Activated CD4-positive, CD25-positive, alpha-beta regulatory T cell treated with anti-CD3 and anti-CD28 coated beads, Interleukin-2, amount 50 U/mL, for 16 hours (primary cell): Measurements from ENCODE around the gene MYO16.
"Not testable (repeated sequence)": the region's sequence is repeated elsewhere in the genome, so short reads cannot be mapped to it uniquely, and the experiment has no call there.

ENCODE experiments used
- DNase-seq: peaks from one replicate; pipeline ENCODE4 v3.0.0-alpha.2; 2020; ENCODE audit warnings: low read depth, low spot score

The MYO16 gene

DNA sequence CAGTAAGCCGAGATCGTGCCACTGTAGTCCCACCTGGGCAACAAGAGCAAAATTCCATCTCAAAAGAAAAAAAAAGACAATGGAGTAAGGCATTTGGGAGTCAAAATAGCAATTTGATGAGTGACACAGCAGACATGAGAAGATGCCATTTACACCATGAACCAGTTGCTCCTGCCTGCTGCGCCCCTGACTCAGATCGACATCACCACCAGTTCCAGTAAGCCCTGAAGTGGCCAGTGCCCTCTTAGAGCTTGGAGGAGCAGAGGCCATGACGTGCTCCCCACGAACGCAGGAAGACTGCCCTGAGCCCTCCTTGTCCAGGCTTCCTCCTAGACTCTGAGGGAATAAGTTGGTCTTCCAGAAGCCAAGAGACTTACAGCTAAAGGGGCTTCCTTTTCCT lies 339.2 kb downstream of the MYO16 start:
- no peak for DNase-seq

DNA sequence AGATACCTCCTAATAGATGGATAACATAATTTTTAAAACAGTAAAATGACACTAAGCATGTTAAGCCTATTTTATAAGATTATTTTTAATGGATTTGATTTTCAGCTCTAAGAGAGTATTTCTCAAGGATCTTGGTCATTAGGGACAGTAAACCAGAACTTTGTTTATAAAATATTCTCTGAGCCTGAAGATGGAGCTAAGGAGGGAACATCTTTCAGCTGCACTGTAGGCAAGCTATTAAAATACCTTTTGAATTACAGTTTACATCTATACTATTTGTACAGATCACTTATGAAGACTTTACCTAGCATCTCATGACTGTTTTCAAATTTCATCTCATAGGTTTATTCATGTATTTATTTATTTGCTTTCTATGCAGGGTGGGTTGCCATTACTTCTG lies 345.3 kb downstream of the MYO16 start:
- no peak for DNase-seq

DNA sequence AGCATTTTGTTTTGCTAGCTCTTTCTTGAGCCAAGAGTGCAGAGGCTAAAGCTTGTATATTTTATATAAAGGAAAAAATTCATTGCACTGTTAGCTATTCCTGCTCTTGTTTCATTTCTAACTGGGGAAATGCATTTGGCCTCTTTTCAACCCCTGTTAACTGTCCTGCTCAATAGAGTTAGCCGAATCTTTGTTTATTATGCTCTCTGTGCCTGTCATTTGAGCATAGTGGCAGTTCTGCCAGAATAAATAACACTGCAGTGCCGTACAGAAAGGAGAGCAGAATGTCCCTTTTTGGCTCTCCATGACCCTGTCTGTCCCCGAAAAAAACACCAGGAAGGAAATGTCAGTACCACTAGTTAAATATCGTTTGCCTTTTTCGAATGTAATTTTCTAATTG lies 350.8 kb downstream of the MYO16 start:
- no peak for DNase-seq

DNA sequence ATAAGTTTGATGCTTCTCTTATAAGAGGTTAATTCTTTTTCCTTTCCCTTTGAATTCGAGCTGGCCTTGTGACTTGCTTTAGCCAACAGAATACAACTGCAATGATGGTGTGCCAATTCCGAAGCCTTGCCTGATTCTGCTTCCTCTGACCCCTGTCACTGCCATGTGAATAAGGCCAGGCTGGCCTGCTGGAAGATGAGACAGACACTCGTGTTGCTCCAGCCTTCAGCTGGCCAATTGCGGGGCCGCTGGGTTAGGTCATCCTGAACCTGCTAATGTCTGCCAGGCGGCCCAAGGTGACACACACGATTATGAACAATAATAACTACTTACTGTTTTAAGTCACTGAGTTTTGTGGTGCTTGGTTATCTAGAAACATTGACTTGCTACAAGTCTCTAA lies 352.0 kb downstream of the MYO16 start:
- no peak for DNase-seq

DNA sequence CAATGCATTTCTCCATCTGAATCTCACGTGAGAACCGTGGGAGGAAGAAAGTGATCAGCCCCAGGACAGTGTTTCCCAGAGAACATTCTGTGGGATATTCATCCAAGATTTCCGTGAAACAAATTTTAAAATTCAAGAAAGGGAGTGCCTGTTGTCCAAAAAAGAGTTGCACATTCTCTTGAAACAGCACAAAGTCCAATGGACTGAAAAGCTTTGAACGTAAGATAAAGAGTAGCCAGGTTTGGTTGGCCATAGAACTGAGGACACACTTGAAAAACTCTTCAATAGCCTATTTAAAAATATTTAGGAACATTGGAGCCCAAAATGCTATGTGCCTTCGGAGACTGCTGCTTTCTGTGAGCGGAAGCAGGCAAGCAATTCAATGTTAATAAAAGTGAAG lies 353.9 kb downstream of the MYO16 start:
- DNase-seq: no peak

DNA sequence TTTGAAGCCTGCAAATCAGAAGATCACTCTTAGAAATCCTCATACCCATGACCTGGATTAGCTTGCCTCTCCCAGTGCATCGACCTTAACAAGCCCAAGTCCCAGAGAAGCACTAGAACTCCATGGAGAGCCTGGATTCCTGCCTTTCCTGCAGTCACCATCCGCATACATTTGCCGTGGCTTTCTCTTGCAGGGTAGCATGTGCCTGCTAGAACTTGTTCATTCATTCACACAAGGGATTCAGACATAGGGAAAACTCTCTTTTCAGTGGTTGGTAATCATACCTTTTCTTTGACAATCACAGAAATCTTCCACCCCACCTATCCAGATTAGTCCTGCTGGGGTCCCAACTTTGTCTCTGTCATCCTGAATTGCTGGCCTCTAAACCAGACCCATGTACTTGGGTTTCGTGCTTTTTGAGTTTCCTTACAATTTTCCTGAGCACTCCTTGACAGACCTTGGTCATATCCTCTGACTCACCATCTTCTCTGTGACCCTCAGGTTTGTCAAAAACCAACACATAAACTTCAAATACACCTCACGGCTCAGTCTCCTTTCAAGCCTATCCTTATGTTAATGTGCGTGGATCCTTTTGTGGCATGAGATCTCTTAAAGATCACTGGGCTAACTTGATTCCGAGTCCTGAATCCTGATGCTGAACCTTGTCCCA lies 355.0 kb downstream of the MYO16 start:
- no peak for DNase-seq

DNA sequence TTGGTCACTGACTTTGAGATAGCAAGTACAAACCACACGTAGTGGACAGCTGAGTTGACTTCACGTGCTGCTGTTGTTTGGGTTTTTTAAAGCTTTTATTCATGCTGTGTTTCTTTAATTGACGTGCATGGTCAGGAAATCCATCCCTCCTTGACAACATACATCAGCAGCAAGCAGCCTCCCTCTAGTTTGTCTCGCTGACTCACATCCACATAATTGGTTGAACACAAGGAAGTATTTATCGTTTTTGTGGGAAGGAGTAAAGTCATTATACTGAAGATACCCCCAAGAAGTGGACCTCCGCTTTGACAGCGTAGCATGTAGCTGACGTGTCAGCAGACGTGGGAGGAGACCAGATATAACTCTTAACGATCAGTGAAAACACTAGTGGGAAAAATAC lies 355.8 kb downstream of the MYO16 start:
- no peak for DNase-seq

DNA sequence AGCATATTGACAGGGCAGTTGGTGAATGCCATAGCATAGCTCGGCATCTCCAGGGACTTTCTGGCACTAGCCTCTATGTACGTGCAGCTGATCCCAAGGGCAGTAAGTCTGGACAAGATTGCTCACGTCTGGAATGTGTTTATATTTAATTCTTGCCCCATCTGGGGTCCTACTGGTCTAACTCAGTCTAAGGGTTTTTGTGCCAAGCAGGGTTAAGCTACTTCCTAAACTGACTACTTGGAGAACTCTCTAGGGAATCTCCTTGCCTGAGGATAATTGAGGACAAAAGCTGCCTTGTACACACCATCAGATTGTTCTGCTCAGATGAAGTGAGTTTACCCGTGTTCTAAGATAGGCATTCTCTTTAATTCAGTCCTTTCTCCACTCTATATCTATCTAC lies 358.1 kb downstream of the MYO16 start:
- no peak for DNase-seq

DNA sequence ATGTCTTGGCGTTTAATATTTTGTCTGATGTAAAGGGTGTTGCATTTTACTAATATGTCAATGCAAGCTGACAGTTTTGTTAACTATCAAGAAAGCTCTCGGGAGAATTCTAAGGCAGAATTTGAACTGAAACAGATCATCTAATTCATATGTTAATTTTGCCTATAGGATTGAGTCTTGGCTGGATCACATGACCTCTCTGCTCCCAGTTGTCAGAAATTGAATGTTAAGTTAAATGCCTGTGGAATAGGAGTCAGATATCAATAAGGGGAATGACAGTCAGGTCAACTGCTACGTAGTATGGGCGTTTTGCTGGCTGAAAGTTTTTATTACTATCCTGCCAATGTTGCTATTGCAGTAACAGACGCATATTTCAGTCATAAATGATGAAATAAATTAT lies 358.5 kb downstream of the MYO16 start:
- DNase-seq: no peak

DNA sequence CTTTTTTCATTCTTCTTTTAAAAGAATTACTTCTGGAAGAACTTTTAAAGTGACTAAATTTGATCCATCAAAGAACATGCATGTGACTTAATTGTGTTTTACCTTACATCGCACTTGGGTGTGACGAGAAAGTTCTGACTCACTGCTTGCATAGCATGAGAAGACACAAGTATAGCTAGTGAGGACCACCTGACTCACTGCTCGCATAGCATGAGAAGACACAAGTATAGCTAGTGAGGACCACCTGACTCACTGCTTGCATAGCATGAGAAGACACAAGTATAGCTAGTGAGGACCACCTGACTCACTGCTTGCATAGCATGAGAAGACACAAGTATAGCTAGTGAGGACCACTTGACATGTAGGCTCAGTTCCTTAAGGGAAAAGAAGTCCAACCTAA lies 362.0 kb downstream of the MYO16 start:
- DNase-seq: not testable (repeated sequence)

DNA sequence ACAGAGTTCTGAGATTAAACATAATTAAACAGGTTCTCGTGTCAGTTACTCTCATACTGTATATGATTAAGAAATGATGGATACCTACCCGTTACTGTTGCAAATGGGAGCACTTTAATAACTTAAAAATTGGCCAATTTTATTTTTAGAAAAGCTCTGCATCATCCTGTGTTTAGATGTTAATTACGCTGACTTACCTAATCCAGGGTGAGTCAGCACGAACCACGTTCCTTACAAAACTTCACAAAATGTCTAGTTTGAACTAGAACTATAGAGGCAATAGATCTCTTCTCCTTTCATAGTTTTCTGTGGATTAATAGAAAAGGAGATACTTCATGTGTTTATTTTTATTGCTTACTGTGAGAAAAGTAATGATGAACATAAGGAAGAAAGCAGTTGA lies 363.9 kb downstream of the MYO16 start:
- DNase-seq: no peak

DNA sequence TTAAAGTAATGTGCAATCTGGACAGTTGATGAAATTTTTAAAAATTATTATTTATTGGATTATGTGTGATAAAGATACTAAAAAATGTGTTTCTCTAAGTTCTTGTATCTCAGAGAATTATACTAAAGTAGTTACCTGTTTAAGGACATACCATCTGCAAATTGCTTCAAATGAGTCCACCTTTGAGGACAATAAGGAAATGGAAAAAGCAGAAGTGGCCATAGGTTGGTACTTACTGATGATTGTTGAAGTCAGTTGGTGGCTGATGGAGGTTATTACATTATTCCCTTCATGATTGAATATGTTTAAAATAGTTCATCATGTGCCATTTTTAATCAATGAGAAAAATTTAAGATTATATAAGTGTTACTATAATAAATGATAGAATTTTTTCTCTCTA lies 367.0 kb downstream of the MYO16 start:
- no peak for DNase-seq

DNA sequence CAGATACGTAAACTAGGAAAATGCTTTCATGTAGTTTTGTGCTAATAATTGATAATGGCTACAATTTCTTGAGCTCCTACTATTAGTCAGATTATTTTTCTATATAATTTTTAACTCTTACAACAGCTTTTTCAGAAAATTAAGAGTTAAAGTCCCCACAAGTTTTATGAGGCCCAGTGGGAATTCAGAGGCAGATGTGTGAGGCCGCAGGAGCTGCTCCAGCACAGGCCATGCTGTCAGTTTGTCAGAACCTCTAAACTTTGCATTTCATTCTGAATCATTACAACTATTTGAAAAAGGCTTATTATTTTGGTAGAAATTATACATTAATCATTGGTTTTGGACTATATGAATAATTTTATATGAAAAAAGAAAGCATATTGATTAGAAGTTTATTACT lies 370.8 kb downstream of the MYO16 start:
- no peak for DNase-seq

DNA sequence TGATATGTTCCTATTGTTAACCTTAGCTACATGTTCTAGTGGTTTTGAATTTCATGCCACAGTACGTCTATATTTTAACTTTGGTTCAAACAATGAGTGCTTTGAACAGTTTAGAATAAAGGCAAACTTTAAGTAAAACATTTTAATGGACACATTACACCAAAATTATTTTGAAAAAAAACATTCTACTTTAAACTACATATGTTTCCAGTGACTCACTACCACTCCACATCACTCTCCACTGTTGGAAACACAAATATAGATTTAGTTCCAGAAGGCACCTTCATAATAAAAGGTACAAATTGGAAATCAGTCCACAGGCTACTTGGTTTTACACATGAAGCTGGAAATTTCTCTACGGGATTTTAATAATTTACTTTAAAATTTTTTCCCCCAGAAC lies 373.5 kb downstream of the MYO16 start:
- no peak for DNase-seq

DNA sequence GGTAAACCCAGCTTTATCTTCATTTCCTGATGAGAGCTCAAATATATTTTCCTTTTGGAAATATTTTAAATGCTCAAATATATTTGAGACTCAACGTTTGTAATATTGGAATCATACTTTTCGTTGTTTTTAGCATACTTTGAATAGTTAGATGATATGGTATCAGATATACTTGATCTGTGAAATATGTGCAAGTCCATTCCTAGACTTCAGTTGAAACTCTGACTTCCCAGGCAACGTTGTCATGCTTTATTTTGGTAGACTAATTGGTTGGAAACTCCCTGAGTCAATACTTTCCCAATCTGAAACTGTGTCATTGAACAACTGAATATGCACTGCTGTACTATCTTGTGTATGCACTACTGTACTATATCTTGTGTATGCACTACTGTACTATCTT lies 378.5 kb downstream of the MYO16 start:
- DNase-seq: no peak

DNA sequence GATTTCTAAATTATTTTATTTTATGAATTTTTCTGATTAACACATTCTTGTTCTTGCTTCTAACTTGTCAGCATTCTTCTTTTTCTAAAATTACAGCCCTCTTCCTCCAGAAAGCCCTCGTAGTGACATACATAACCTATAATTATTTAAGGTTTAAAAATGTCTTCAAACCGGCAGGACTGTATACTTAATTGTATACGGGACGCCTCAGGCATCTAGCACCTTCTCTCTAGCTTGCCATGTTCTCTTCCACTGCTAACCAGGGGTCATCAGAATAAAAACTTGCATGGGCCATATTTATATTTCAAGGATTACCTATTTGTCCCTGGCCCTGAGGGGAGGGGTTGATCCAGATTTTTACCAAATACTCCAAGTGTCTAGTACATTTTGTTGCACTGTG lies 380.3 kb downstream of the MYO16 start:
- no peak for DNase-seq

DNA sequence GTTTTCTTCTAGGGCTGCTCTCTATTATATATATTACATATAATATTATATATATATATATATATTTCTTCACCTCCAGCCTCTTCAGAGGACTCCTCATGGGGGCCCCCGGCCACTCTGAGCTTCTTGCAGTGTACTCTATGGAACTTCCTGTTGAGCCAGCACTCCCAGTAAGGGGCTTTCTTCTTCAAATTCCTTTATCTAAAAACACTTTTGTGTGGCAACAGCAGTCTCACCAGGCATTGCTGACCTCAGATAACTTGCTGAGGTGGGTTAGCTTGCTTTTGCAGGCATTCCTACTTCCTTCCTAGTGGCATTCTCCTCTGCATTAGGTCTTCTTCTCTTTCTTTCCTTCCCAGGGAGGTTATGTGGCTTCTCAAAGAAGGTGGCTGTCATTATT lies 381.5 kb downstream of the MYO16 start:
- no peak for DNase-seq

DNA sequence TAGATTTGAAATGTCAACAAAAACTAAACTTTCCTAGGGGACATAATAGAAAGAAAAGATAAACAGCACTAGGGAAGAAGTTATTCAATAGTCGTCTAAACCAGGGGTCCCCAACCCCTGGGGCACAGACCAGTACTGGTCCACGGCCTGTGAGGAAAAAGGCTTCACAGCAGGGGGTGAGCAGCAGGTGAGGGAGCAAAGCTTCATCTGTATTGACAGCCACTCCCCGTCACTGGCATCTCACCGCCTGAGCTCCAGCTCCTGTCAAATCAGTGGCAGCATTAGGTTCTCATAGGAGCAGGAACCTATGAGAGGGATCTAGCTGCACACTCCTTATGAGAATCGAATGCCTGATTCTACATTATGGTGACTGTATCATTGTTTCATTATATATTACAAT lies 382.7 kb downstream of the MYO16 start:
- no peak for DNase-seq

DNA sequence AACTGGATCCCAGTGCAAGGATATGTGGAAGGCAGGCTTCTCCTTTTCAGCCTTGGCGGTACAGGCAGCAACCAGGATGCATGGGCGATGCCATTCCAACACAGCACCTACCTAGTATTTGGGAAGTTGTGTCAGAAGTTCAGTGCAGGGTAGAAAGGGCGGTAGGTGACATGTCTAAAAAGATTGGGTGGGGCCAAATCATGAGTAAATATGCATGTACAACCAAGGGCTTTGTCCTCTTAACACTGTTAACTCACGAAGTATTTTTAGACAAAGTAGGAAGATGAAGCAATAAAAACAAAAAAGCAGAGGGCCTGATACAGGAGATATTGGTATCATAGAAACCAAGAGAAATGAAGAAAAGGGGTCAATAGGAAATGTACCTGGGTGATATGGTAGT lies 392.1 kb downstream of the MYO16 start:
- no peak for DNase-seq

DNA sequence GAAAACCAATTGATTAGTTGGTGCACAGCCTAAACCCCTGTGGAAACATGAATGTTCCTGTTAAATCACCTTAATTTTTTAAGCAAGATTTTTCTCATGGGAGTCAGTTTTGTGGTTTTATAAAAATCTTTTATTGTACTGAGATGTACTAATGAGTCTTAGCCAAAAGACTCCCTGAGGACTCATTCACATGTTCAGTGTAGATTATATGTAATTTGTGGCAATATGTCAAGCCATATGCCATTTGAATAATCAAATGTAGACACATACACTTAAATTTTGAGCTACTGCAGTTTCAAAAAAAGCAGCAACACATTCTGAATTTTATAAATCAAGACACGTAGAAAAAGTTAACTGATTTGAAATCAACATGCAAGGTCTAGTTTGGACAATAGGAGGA lies 395.2 kb downstream of the MYO16 start:
- DNase-seq: no peak

DNA sequence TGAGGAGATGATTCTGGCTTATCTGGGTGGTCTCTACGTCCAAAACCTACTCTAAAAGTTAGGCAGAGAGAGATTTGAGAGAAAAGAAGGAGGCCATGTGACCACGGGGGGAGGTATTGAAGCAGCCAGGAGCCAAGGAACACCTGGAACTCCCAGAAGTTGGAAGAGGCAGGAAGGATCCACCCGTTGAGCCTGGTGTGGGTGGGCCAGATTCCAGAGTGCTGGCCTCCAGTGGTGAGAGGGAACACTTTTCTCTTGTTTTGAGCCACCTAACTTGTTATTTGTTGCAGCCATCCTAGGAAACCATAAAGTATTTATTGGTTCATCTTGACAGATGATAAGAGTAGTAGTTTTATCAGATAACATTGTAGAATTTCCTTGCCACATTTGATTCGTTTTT lies 396.9 kb downstream of the MYO16 start:
- no peak for DNase-seq

DNA sequence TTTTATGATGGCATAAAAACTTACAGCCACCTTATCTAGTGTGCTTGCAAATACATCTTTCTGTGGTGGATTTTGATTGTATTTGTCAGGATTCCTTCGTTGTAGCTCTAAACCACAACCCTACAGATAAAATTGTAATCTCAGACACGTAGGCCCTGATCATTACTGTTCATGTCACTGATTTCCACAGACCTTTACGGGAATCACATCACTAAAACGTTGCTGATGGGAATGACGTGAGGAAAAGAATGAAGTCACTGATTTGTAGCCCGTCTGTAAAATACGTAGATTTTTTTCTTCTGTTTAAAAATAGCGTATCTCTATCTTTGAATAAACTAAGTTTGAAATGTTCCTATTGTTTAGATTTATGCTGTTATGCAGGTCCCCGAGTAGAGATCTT lies 399.2 kb downstream of the MYO16 start:
- no peak for DNase-seq

DNA sequence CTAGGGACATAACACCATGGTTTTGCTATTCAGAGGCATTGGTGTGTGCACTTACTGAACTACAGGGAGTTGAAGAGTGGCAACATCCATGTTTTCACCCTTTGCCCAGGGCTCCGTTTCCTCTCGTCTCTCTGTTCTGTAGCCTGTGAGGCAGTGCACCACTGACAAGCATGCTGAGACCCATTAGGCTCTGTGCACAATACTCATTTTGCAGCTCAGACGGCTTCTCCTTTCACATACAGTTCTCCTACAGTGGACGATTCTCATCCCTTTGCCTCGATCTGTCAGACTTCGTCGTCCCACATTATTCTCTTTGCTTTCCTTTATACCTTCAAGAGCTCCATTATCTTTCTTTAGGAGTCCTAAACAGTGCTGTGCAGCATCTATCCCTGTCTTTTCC lies 403.7 kb downstream of the MYO16 start:
- DNase-seq: no peak

DNA sequence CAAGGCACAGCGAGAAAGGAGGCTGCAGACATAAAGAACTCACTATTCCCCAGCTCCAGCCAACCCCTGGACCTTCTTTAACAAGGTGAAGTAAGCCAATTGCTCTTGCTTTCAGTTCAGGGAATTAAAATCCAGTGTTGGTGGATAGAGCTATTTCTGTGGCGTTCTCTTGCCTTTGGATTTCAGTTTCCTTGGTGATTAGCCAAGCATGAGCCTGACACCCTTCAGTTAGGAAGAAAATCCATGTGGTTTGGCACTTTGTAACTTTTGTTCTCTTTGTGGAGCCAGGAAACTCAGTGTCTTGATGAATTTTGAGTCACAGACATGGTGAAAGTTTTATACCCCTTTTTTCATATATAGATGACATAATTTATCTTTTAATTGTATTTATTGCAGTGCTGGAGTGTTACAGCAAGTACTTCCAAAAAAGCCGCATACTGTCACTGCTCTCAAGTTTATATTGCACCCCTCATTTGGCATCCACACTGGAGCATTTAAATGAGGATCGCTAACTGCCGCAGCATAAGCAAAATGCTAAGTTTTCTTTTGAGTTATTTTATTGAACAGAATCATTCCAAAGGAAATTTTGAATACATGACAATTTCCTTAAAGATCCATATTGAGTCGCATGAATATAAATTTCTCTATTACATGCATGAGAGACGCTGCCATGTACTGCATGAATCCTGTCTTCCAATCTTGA lies 406.8 kb downstream of the MYO16 start:
- no peak for DNase-seq
